ENCODE results near the gene FCMR.

FCMR gene

DNA sequence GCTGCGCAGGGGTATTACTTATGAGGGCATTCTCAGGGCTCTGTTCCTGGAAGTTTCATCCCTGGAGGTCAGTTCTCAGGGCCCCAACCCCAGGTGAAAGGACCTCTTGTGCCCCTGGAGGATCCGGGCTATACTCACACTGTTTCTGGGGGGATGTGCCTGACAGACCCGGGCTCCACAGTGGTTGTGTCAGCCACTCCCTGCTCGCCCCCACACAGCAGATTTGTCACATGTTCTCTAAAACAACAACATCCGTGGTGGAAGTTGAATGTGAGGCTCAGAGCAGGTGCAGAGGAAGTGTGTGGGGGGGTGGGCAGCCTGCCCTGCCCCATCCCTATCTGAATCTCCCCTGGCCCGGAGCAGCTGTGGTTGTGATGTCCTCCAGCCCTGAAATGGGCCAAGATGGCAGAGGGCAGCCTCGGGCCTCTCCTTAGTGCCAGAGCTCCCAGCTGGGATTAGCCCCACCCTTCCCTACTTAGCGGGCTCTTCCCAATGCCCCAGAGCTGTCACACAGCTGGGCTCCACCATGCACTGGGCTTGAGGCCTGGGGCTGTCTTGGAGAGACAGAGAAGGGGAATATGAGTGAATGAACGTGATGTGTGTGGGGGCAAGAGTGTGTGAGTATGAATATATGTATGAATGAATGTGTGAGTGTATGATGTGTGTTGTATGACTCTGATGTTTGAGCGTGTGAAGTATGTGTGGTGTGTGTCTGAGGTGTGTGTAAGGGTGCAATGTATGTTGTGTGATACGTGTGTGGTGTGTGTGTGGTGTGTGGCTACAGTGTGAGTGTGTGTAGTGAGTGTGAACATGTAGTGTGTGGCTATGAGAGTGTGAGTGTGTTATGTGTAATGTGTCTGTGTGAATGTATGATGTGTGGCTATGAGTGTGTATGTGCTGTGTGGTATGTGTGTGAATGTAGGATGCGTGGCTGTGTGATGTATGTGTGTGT, 1.5 kb upstream of the FCMR start:
- DNase-seq: no peak

- no peak for DNase-seq
Measured at GRCh38 chr1:206922524-206922923, 783 bp upstream of the FCMR start.

GRCh38 chr1:206918076-206918475, 3.7 kb downstream of the FCMR start:
- DNase-seq: no peak

- no peak for DNase-seq
Measured at GRCh38 chr1:206916000-206916709, 5.6 kb downstream of the FCMR start.

- DNase-seq: no peak
Measured at GRCh38 chr1:206915030-206915735, 6.6 kb downstream of the FCMR start.

DNA sequence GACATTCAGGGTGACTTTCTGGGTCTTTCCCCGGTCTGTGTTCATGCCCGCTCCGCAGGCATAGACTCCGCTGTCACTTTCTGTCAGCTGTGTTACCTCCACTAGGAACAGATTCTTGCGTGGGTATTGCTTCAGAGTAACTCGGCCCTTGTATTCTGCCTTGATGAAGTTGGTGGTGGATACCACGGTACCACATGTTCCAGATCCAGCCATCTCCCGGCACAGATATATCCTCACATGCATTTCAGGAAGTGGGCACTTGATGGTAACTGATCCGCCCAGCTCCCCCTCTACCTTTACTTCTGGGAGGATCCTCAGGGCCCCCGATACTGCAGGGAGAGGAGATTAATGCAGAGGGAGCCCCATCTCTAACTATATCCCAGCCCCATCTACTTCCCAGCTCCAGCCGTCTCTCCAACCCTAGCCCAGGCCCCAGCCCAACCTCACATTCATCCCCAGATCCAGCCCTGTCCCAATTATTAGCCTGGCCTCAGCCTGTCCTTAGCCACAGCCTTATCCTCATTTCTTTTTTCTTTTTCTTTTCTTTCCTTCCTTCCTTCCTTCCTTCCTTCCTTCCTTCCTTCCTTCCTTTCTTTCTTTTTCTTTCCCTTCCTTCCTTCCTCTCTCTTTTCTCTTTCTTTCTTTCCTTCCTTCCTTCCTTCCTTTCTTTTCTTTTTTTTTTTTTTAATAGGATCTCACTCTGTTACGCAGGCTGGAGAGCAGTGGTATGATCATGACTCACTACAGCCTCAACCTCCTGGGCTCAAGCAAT, 7.8 kb downstream of the FCMR start:
- DNase-seq: no peak

- peak in 11 of 14 donors; percentile 20 to 72 (median 35) for DNase-seq
Measured at GRCh38 chr1:206912445-206913095, 9.2 kb downstream of the FCMR start.

DNA sequence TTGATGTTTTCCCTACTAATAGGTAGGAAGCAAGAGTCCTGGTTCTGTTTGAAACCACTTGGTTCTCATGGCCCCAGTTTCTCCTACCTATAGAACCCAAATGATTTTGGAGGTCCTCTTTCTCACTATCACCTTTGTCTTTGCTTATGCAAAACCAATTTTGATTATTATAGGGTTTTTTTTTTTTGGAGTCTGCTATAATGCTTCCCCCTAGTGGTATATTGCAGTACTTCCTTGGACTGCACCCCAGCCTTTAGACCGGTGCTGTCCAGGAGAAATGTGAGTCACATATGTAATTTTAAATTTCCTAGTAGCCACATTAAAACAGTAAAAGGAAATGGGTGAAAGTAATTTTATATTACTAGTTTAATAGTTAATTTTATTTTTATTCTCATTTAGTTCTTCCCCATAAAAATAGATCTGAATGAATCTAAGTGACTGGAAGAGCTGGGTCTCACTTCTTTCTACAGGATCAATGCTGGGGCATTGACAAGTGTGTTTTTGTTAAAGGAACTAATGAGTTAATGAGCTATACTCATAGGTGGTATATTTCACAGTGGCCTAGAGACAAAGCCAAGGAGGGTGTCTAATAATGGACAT, 10.6 kb downstream of the FCMR start:
- DNase-seq: peak in 1 of 14 donors; percentile 6

DNA sequence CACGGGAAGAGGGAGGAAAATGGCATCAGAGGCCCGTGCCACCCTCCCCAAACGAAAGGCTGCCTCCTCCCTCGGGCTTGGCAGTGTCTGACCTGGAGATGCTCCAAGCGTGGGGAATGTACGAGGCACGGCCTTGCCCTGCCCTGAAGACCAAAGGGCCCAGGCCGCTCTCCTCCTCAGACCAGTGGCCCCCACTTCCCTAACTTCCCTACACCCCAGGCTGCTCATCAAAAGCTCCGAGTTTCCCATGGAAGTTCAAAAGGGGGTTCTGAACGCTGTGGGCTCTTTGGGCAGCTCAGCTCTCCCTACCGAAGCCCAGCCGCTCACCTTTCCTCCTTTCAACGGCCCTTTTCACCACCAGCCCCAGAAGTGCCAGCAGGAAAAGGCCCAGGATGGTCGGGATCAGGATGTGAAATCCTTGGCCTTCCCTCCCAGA, 11.8 kb downstream of the FCMR start:
- DNase-seq: no peak

- DNase-seq: peak in 1 of 14 donors; percentile 43
Measured at GRCh38 chr1:206909161-206909882, 12.4 kb downstream of the FCMR start.

DNA sequence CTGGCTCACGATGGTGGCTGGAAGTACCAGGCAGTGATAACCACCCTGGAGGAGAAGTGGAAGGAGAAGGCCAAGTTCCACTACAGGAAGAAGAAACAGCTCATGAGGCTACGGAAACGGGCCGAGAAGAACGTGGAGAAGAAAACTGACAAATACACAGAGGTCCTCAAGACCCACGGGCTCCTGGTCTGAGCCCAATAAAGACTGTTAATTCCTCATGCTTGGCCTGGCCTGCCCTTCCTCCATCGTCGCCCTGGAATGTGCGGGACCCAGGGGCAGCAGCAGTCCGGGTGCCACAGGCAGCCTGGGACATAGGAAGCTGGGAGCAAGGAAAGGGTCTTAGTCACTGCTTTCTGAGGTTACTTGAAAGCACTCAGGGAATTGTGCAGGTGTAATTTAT, 13.7 kb downstream of the FCMR start:
- DNase-seq: no peak

- no peak for DNase-seq
Measured at GRCh38 chr1:206907304-206907991, 14.3 kb downstream of the FCMR start.

DNA sequence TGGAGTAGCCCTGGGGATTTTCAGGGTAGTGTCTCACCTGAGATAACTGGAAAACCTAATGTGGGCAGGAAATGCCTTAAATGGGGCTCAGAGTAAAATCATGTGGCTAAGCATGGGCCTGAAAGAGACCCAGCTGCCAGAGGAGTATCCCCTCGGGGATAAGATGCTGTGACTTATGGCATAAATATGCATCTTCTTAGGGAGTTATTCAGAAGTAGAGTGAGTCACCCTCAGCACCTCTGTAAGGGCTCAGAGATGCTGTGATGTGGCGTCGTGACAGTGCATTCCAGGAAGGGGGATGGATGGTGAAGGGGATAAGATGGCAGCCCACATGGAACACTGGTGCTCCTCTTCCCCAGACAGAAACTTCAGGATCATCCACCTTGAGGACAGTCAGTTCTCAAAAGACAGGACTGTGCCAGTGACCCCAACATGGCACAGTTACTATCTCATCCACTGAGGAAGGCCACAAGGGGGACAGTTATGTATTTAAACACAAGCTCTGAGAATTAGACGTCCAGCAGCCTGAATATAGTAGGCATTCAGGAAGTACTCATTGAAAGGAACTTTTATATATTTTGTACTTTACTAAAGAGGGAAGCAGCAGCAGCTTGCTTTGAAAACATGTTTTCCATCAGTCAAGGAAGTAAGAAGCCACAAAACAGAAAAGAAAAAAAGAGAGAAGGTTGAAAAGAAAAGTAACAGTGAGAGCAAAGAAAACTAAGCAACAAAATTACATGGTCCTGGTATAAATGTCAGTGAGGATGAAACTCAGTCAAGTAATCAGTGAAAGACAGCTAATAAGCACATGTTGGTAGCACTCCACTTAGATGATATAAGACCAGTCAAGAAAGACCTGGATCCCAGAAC, 16.2 kb downstream of the FCMR start:
- no peak for DNase-seq

DNA sequence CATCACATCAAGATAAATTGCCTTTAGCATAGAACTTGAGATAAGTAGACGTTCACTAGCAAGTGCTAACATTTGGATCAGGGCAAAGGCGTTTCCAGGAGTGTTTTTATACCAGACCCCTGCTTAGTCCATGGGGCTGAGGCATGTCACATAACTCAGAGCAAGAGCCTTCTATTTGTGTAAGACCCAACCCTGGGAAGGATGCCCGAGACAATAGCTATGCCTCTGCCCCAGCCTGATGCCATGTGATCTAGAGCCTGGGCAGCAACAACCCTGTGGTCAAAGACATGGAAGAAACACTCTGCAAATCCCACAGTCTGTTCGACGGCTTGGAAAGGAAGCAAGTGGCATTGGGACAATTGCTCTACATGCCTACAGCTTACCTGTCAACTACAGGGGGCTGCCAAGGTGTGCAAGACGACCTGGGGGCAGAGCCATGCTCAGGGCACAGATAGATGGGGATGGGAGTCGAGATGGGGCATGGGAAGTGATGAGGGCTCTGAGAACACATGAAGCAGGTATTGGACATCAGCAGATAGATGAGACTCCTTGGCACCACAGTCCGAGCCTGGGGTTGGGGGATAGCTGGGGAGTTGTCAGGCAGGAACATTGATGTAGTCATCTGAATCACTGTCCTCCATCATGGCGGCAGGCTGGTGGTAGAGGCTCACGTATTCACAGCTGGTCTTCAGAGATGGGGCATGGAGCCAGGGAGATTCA, 17.2 kb downstream of the FCMR start:
- no peak for DNase-seq

GRCh38 chr1:206903687-206904086, 18.1 kb downstream of the FCMR start:
- DNase-seq: no peak

GRCh38 chr1:206902702-206903101, 19.0 kb downstream of the FCMR start:
- DNase-seq: no peak

GRCh38 chr1:206901944-206902343, 19.8 kb downstream of the FCMR start:
- DNase-seq: no peak

DNA sequence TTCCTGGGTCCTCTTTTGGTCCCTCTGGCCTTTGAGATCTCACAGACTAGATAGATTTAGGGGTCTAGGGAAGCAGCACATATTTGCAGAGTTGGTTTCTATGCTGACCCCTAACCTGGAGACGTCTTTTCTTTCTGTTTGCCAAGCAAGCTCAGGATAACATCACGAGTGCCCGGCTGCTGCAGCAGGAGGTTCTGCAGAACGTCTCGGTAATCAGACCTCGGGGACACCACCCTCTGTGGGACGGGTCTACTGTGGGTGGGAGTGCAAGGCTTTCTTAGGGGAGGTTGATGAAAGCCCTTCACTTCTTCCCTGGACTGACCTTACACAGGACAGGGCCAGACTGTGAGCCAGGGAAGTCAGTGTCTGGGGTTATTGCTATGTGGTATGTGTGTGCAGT, 21.6 kb downstream of the FCMR start:
- no peak for DNase-seq

Measured in C1 segment of cervical spinal cord (tissue), 14 donors.